Cerebellar nuclear complex (tissue), 1 donor: ENCODE results near the gene ITGA3.

Experiments used
- DNase-seq, 2 experiments: peaks; one replicate each; lab custom pipeline; 2025; lab: John Stamatoyannopoulos, UW

ITGA3 gene

DNA sequence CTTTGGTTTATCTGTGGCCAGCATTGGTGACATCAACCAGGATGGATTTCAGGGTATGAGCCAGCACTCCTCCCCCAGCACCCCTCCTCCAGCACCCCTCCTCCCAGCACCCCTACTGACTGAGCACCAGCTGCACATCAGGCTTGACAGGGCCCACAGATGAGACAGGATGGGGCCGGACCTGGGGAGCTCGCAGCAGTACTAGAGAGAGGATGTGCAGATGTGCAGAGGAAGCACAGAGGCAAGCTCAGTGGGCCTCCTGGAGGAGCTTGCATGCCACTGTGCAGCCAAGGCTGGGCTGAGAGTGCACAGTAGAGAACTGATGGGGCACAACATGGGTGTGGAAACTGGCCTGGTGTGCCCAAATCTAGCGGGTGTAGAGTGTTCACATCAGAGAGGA lies 16.2 kb downstream of the ITGA3 start:
- no peak for DNase-seq

DNA sequence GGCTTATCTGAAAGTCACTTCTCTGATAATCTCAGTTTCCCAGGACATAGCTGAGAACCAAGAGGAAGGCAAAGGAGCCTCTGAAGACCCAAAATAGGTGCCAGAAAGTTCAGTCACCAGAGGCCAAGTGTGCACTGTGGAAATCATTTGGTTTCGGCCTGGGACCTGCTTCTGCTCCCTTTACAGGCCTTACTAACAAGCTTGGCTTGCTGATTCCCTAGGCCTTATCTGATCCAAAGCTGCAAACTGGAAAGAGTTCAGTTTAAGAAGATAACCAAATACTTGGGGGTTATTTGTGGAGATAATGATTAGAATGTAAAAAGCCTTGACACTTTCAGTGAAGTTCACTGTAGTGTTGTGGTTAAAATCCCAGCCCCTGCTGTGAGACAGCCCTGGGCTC lies 17.0 kb downstream of the ITGA3 start:
- no peak for DNase-seq

DNA sequence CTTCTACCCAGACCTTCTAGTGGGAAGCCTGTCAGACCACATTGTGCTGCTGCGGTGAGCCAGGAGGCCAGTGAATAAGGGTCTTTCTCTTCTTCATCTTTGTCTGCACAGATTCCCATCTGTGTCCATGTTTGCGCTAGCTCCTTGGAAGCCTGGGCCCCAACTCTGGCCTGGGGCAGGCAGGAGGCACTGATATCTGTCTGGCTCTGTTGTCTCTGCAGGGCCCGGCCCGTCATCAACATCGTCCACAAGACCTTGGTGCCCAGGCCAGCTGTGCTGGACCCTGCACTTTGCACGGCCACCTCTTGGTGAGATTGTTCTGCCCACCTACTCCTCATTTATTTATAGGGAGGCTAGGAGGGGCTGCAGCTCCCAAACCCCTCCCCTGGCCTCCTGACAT lies 18.3 kb downstream of the ITGA3 start:
- DNase-seq: no peak

DNA sequence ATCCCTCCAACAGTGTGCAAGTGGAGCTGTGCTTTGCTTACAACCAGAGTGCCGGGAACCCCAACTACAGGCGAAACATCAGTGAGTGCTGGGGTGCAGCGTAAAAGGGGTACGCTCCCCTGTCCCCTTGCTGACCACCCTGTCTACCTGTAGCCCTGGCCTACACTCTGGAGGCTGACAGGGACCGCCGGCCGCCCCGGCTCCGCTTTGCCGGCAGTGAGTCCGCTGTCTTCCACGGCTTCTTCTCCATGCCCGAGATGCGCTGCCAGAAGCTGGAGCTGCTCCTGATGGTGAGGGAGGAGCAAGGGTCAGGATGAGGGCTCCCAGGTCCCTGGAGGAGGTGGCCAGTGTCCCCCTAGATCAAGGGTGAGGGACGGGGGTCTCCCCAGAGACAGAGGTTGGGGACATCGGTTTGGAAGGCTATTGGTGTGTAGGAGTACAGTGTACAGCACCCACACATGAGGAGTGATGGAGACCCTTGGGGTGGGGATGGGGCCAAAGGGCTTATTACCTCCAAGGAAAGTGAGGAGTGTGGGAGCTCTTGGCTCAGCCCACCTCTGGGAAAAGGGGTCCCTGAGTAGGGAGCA lies 19.6 kb downstream of the ITGA3 start:
- DNase-seq: no peak

DNA sequence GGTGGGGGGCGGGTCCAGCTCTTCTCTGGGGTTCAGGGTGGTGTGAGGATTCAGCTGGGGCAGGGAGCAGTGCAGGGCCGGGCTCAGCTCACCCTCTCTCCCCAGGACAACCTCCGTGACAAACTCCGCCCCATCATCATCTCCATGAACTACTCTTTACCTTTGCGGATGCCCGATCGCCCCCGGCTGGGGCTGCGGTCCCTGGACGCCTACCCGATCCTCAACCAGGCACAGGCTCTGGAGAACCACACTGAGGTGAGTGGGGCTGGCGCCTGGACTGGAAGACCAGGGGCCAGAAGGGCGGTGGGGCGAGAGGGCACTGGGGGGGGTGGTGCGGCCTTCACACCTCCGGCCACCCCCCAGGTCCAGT lies 20.3 kb downstream of the ITGA3 start:
- DNase-seq: no peak

DNA sequence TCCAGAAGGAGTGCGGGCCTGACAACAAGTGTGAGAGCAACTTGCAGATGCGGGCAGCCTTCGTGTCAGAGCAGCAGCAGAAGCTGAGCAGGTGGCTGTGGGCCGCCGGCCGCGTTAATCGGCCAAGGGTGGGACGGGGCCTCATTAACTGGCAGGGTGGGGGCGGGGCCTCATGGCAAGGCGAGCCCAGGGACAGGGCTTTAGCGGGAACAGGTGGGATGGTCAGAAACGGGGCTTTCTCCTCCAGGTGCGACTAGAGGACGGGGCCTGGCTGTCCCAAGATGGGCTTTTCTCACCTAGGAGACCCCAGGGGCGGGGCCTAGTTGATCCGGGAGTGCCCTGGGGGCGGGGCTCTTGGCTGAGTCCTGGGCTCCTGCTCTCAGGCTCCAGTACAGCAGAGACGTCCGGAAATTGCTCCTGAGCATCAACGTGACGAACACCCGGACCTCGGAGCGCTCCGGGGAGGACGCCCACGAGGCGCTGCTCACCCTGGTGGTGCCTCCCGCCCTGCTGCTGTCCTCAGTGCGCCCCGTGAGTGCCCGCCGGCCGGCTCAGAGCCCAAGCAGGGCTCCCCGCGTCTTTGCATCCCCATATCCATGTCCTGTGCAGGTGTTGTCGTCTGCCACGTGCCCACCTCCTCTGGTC lies 20.8 kb downstream of the ITGA3 start:
- no peak for DNase-seq

DNA sequence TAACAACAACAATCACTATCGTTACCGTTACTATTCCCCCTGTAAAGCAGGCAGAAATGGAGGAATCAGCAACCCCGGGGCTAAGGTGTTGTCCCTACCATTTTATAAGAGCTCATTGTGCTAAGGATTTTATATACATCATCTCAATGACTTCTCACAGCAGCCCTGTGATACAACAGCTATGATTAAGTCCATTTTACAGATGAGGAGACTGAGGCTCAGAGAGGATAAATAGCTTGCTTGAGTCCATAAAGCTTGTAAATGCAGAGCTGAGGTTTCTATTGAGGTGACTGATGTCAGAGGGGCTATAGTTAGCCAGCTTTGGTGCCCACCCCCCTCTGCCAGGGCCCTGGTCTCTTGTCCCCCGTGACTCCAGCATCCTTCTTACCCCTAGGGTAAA lies 22.5 kb downstream of the ITGA3 start:
- no peak for DNase-seq

DNA sequence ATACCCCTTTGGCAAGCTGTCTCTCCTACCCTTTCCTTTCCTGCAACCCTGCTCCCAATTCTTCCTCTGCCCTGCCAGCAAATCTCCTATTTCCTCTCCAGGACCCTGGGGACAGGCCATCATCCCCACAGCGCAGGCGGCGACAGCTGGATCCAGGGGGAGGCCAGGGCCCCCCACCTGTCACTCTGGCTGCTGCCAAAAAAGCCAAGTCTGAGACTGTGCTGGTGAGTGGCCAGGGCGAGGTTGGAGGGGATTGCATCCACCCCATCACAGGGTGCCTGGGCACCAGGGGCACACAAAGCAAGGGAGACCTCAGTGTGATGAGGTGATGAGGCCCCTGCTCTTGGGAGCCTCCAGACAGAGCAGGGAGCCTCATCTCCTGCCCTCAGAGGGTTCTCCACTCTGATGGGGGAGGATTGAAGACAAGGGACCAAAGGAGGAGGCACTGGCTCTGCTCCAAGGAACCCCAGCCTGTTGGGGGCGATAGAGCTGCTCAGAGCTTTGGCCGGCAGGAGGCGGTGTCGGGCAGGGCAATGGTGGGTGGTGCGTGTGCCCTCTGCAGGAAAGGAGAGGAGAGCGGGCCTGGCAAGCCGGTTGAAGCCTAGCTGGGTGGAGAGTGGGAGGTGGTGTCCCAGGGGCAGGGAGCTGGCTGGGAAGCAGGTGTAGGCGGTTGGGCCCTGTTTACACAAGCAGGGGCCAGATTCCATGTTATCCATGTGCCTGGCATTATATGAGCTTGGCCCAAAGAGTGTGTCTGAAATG lies 23.6 kb downstream of the ITGA3 start:
- no peak for DNase-seq

DNA sequence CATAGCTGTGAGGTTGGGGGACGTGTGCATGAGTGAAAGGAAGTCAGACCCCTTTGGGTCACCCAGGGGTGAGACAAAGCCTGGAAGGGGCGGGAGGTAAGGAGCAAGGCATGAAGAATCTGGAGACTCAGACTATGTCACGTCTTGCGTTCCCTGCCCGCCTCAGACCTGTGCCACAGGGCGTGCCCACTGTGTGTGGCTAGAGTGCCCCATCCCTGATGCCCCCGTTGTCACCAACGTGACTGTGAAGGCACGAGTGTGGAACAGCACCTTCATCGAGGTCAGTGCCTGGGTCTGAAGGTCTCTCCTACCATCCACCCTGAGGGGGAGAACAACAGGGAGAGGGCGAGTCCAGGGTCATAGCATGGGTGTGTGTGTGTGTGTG lies 24.2 kb downstream of the ITGA3 start:
- DNase-seq: no peak

DNA sequence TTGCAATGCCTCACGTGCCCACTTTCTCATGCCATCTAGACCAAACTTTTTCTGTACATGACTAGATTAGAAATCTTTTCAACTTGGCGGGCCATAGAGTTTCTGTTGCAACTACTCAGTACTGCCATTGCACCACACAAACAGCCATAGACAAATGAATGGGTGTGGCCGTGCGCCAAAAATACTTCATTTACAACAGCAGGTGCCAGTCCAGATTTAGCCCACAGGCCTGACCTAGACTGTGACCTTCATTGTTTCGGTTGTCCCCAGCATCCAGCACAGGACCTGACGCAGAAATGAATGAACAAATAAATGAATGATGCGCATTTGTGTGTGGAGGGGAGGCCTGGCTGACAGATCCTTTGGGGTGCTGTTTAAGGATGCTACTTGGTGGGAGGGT lies 24.9 kb downstream of the ITGA3 start:
- DNase-seq: no peak

DNA sequence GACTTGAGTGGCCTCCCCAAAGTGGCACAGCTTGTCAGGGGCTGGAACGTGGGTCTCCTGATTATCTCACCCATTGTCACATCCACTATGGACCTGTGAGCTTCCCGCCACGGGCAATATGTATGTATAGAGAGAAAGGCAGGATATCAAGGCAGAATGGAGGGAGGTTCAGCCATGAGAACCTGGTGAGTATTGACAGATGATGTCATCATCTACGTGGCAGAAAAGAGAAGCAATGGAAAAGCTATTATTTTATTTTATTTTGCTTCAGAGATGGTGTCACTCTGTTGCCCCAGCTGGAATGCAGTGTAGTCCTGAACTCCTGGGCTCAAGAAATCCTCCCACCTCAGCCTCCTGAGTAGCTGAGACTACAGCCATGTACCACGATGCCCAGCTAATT lies 25.8 kb downstream of the ITGA3 start:
- no peak for DNase-seq

DNA sequence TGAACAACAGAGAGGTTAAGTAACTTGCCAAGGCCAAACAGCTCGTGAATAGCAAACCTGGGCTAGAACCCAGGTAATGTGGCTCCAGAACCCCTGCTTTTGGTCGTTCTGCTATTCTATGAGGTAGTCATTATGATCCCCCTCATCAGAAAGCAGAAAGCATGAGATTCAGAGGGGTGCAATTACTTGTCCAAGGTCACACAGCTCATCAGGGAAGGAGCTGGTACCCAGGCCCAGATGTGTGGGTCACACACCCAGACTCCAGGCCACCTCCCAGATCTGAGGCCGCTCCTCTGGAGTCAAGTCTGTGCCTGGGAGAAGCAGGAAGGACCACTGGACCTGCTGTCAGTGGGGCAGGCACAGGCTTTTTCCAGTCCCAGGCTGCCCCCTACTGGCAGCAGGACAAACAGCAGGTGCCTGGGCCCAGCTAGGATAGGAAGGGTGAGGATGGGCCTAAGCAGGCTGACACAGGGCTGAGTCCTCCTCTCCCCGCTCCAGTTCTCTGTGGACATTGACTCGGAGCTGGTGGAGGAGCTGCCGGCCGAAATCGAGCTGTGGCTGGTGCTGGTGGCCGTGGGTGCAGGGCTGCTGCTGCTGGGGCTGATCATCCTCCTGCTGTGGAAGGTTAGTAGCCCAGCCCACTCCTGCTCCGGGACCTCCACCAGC lies 31.5 kb downstream of the ITGA3 start:
- DNase-seq: no peak

DNA sequence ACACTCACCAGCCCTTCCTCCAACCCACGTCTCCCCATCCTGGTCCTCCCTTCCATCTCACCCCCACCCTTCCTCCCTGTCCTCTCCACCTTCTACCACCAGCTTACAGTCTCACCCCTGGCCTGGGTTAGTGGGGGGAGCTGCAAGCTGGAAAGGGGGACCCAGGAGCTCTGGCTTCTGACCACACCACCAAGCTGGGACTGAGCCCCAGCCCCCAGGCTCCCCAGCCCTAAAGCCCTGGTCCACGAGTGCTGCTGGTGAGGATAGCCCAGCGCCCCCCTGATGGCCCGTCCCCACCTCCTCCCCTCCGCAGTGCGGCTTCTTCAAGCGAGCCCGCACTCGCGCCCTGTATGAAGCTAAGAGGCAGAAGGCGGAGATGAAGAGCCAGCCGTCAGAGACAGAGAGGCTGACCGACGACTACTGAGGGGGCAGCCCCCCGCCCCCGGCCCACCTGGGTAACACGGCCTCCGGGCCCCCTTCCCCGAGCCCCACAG lies 32.0 kb downstream of the ITGA3 start:
- no peak for DNase-seq

DNA sequence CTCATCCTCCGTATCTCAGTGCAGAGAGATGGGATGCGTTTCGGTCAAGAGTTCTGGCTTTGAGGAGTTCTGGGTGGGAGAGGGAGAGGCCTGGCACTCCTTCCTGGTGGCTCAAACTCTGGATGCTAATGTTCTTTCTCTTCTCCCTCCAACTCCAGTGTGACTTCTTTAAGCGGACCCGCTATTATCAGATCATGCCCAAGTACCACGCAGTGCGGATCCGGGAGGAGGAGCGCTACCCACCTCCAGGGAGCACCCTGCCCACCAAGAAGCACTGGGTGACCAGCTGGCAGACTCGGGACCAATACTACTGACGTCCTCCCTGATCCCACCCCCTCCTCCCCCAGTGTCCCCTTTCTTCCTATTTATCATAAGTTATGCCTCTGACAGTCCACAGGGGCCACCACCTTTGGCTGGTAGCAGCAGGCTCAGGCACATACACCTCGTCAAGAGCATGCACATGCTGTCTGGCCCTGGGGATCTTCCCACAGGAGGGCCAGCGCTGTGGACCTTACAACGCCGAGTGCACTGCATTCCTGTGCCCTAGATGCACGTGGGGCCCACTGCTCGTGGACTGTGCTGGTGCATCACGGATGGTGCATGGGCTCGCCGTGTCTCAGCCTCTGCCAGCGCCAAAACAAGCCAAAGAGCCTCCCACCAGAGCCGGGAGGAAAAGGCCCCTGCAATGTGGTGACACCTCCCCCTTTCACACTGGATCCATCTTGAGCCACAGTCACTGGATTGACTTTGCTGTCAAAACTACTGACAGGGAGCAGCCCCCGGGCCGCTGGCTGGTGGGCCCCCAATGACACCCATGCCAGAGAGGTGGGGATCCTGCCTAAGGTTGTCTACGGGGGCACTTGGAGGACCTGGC lies 33.3 kb downstream of the ITGA3 start:
- DNase-seq: no peak

DNA sequence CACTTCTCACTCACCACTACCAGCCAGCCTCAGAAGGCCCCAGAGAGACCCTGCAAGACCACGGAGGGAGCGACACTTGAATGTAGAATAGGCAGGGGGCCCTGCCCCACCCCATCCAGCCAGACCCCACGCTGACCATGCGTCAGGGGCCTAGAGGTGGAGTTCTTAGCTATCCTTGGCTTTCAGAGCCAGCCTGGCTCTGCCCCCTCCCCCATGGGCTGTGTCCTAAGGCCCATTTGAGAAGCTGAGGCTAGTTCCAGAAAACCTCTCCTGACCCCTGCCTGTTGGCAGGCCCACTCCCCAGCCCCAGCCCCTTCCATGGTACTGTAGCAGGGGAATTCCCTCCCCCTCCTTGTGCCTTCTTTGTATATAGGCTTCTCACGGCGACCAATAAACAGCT lies 34.2 kb downstream of the ITGA3 start:
- DNase-seq: no peak

DNA sequence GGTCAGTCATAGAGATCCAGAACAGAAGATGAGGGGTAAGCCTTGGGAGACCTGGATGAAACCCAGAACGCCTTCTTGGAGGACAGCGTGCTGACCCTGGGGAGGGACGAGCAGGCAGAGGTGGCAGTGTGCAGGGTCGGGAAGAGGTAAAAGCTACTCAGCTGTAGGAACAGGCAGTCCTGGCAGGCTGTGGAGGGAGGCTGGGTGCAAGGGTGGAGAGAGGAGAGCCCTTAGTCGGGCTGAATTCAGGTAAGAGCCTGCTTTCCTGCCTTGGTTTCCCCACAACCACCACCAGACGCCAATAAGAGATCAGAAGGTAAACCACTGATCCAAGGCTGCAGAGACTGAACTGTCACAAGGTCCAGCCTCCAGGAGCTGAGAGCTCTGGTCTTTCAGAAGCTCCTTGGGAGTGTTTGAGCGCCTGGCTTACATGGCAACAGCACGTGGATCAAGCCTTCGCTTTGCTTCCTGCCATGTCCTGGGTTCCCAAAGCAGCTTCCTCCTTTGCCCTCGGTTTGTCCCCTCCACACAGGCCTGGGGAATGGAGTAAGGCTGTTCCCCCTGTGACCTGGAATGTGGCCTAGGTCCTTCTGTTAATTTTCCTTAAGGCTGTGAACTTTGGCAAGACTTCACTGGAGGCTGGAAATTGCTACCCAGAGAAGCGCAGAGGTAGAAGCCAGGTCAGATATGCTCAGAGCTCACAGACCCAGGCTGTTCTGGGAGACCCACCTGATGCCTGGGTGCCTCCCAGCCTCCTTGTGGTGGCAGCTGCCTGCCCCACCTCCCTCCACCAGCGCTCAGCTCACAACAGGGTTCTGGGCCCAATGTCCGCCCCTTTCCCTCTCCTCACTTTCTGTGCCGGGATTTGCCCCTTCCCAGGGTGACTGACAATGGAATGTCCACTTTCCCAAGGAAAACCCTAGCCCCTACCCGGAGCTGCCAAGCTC lies 35.3 kb downstream of the ITGA3 start:
- no peak for DNase-seq

DNA sequence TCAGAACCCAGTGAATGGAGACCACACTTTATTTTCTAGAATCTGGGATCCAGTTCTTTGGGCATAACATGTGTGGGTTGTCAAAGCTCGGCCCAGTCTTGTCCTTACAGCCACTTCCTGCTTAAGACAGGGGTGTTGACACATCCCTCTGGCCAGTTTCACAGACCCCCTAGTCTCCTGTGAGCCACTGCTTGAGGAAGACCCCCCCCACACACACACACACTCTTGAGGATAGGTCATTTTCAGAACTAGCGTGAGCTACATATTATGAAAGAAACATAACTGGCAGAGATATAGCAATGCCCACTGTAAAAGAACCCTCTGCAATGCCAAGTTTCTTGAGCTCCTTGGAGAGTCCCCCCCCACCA lies 36.0 kb downstream of the ITGA3 start:
- no peak for DNase-seq

DNA sequence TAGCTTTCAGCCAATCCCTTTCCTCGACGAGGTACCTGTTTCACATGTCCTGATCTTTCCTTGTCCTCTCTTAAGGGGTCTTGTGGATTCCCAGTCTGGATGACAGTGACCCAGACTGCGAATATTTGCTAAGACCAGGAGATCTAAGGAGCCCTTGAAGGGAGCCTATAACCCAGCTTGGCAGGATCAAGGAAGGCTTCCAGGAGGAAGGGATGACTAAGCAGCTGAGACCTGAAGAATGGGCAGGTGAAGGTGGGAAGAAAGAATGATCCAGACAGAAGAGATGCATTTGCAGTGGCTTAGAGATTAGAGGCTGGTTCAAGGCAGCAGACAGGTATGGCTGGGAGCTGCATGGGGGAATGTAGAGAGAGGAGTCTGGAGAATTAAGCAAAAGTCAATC lies 37.3 kb downstream of the ITGA3 start:
- DNase-seq: no peak

DNA sequence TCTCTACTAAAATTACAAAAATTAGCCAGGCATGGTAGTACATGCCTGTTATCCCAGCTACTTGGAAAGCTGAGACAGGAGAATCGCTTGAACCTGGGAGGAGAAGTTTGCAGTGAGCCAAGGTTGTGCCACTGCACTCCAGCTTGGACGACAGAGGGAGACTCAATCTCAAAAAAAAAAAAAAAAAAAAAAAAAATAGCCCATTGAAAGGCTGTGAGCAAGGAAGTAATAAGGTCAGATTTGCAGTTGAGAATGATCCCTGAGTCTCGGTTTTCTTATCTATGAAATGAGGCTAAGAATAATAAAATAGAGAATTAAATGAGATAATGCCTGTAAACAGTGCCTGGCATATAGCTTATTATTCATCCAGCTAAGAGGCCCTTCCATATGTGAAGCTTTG lies 37.9 kb downstream of the ITGA3 start:
- no peak for DNase-seq

DNA sequence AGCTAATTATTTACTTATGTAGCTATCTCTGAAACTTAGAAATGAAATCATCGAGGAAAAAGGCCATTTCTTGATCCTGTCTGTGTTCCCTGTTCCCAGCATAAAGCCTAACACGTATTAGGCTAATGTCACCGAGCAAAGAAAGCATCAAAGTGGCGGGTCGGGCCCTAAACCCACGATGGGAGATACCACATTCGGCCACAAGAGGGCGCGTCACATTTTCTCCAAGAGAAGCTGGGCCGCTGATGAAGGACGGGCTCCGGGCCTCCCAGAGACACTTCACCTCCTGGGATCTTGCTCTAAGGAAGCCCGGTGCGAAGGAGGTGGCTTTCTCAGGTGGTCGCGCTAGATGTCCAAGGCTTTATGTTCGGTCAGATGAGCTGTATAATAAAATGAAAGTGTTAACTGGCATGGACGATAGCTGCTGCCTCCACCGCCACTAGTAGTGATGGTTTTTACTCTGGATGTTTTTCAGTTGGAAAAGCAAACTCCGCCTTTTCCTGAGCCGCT lies 38.4 kb downstream of the ITGA3 start:
- peak in 1 of 2 experiments; percentile 83 for DNase-seq
